GM12878 (cell line): ENCODE data around the gene MS4A7. TPM values are rescaled to one million over a fixed set of nuclear protein-coding genes. Genes with fewer than 3 reads are reported as not detected.

Source experiments
- ATAC-seq: fragments of 200-7000 bp; cut with Tn5 transposase; 3 replicates; pipeline ENCODE4 v1.9.1; 2020; ENCODE audit warnings: mild to moderate bottlenecking, moderate library complexity
- BruUV-seq: library from RNA; stranded (reverse); fragments of 400-500 nt; replicated peaks from 2 replicates; lab custom pipeline; 2021; lab: Mats Ljungman, UMichigan
- CTCF ChIA-PET: fragments of 300-600 bp; sonication (Branson Sonifier 250); formaldehyde crosslinking; extraction: SDS; loops from one replicate; lab custom pipeline; 2021; ENCODE audit warnings: inconsistent platforms; lab: Yijun Ruan, JAX
- POLR2A ChIA-PET: fragments of 350-600 bp; formaldehyde crosslinking; extraction: SDS; loops from one replicate; lab custom pipeline; 2021; ENCODE audit warnings: inconsistent platforms; lab: Charles Lee
- RAD21 ChIA-PET: fragments of 300-600 bp; sonication (Branson Sonifier 250); formaldehyde crosslinking; loops from one replicate; lab custom pipeline; 2023; ENCODE audit warnings: antibody characterized with exemption; ENCODE audit not compliant: unreplicated experiment; lab: Charles Lee
- SMC1A ChIA-PET: fragments of 300-600 bp; sonication (Branson Sonifier 250); formaldehyde crosslinking; loops from one replicate; lab custom pipeline; 2023; ENCODE audit not compliant: unreplicated experiment, uncharacterized antibody; lab: Charles Lee
- DNase-seq: peaks from one replicate; pipeline ENCODE4 v3.0.0-alpha.2; 2011; ENCODE audit warnings: low read depth, low spot score
- FAIRE-seq: peaks from 3 replicates; lab custom pipeline; 2011; peaks lifted over from hg19 to GRCh38; lab: Jason Lieb, UNC
- H2AFZ ChIP-seq: 2 replicates; pipeline ENCODE4 v1.6.0; 2011; ENCODE audit warnings: low read depth, low read length, control low read depth; ENCODE audit not compliant: control insufficient read depth
- H3K27ac ChIP-seq: 2 replicates; pipeline ENCODE4 v1.5.1; 2011; ENCODE audit warnings: control low read depth; ENCODE audit not compliant: control insufficient read depth, insufficient read depth
- H3K27me3 ChIP-seq, 2 experiments: replicated peaks in 1 of 2; 2 replicates each; pipeline versions ENCODE4 v1.6.0 to v1.6.1; 2011; ENCODE audit warnings: low read length in 1 of 2; ENCODE audit not compliant: control insufficient read depth in 2 of 2, insufficient read depth in 2 of 2
- H3K36me3 ChIP-seq, 2 experiments: 2 replicates each; pipeline ENCODE4 v1.5.1; 2011; ENCODE audit warnings: low read length in 1 of 2; ENCODE audit not compliant: control insufficient read depth in 2 of 2, insufficient read depth in 2 of 2
- H3K4me1 ChIP-seq: 2 replicates; pipeline ENCODE4 v1.6.1; 2011; ENCODE audit warnings: mild to moderate bottlenecking, low read length, moderate library complexity, mixed read lengths; ENCODE audit not compliant: control insufficient read depth, insufficient read depth
- H3K4me2 ChIP-seq: 2 replicates; pipeline ENCODE4 v1.6.0; 2011; ENCODE audit warnings: control low read depth; ENCODE audit not compliant: control insufficient read depth, insufficient read depth
- H3K4me3 ChIP-seq: fragments of 200-600 bp; sonication (generic); 2 replicates; pipeline ENCODE4 v1.5.1; 2016
- H3K79me2 ChIP-seq: 2 replicates; pipeline ENCODE4 v1.6.0; 2011; ENCODE audit warnings: low read length; ENCODE audit not compliant: control insufficient read depth, insufficient read depth
- H3K9ac ChIP-seq: 2 replicates; pipeline ENCODE4 v1.8.0; 2011; ENCODE audit warnings: low read length, control low read depth, mixed read lengths; ENCODE audit not compliant: control insufficient read depth, insufficient read depth
- H3K9me3 ChIP-seq: replicated peaks from 3 replicates; pipeline ENCODE4 v1.5.1; 2011; ENCODE audit warnings: mild to moderate bottlenecking, low read length; ENCODE audit not compliant: control insufficient read depth, insufficient read depth
- H4K20me1 ChIP-seq: 2 replicates; pipeline ENCODE4 v1.6.0; 2011; ENCODE audit not compliant: control insufficient read depth, insufficient read depth
- CBX5 ChIP-seq: sonication (generic); IDR thresholded peaks from 2 replicates; pipeline ENCODE4 v1.6.1; 2016; ENCODE audit warnings: low read depth, moderate library complexity, mild to moderate bottlenecking, inconsistent platforms
- MLLT1 ChIP-seq: fragments of 450-650 bp; IDR thresholded peaks from 2 replicates; pipeline ENCODE4 v1.6.1; 2016; ENCODE audit warnings: mild to moderate bottlenecking
- RFX5 ChIP-seq: IDR thresholded peaks from 2 replicates; pipeline ENCODE4 v1.6.1; 2011; ENCODE audit warnings: low read depth, low read length, improper control_type of control experiment
- RUNX3 ChIP-seq: IDR thresholded peaks from 2 replicates; pipeline ENCODE4 v1.6.1; 2012; ENCODE audit warnings: low read length, inconsistent platforms
- SMAD5 ChIP-seq: IDR thresholded peaks from 2 replicates; pipeline ENCODE4 v1.6.1; 2016; ENCODE audit warnings: antibody characterized with exemption, low read depth
- WGBS: methylation state at CpG from one replicate; pipeline ENCODE4 v1.1.6; 2016; ENCODE audit warnings: low lambda C conversion rate; ENCODE audit not compliant: insufficient replicate concordance, insufficient coverage; ENCODE audit errors: missing lambda C conversion rate; 5-methylcytosine and 5-hydroxymethylcytosine counted together
- in situ Hi-C: fragments of 300-500 bp; cut with MboI; formaldehyde crosslinking; loops from 9 replicates; pipeline ENCODE4 v1.14.3; 2018; ENCODE audit warnings: mixed read lengths
- intact Hi-C: fragments of 100-400 bp; cut with micrococcal nuclease; formaldehyde crosslinking; loops from one replicate; pipeline ENCODE4 v1.14.2; 2022; ENCODE audit not compliant: unreplicated experiment
- polyA plus RNA-seq, 11 experiments: library from polyadenylated mRNA; depleted of rRNA in 4 of 11; unstranded in 6 of 11; stranded (reverse) in 5 of 11; fragments of >200 nt; fragmentation: Nextera tagmentation in 4 of 11; fragmentation: Illumina TruSeq in 1 of 11; extraction: Ambion mirVana in 4 of 11; extraction: Trizol in 1 of 11; gene quantifications; 1 replicate in 1 of 11; 2 replicates in 10 of 11; pipeline versions ENCODE4 v1.2.1 to v1.2.3, GENCODE V29; 2011 to 2016; ENCODE audit warnings: inconsistent platforms in 2 of 11, missing spikeins in 2 of 11, low read depth in 1 of 11
- total RNA-seq, 4 experiments: library from RNA; depleted of rRNA in 3 of 4; stranded (reverse); fragments of >200 nt in 3 of 4; fragmentation: Illumina TruSeq in 1 of 4; extraction: Trizol in 1 of 4; gene quantifications; 2 replicates each; pipeline versions ENCODE4 v1.2.1 to v1.2.3, GENCODE V29; 2013 to 2021
- TF ChIP-seq, protein P1 (sequence below): fragments of 450-650 bp; conservative IDR thresholded peaks from 2 replicates; pipeline ENCODE4 v1.6.1; 2017; ENCODE audit warnings: mild to moderate bottlenecking, moderate library complexity
- TF ChIP-seq, protein P2 (sequence below): fragments of 450-650 bp; IDR thresholded peaks from 2 replicates; pipeline ENCODE4 v1.6.1; 2018; ENCODE audit warnings: mild to moderate bottlenecking, low read depth, moderate library complexity; ENCODE audit not compliant: partially characterized antibody

Gene MS4A7
- total and polyA plus RNA-seq, 10 of the 15 experiments (the other 5 are each of a cell fraction or from before 2014, with no cell fraction given): 1.7 to 17.0 (median 3.7) TPM

- in situ Hi-C loops (no loop called here), intact Hi-C loops (no loop called here)
- TF ChIP-seq RFX5 (no peak), CBX5 (no peak)
- BruUV-seq: no TSS peak
- H3K27ac ChIP-seq: no peak overlapping the region
- ATAC-seq (no peak), DNase-seq (no peak), FAIRE-seq (no peak)
- peaks cover 35% of the 10 kb centered on the region for H3K4me1 ChIP-seq
- H3K79me2 ChIP-seq: no peaks in the 10 kb centered on the region
- peaks cover 7% of the 10 kb centered on the region; the same call in 2 of the 3 replicates for H3K9me3 ChIP-seq
- POLR2A ChIA-PET: interaction anchor here (0.7 to 1.5 kb wide), 3 partner anchors 9 to 64 kb away, joined by 3 read pairs; no protein-coding TSS in a partner anchor
- H3K9ac ChIP-seq: no peak overlapping the region
- H2AFZ ChIP-seq: no peak overlapping the region
- no peaks in the 10 kb centered on the region for H4K20me1 ChIP-seq
- H3K36me3 ChIP-seq: no peaks in the 10 kb centered on the region
- CTCF ChIA-PET: interaction anchor here (1.0 to 1.1 kb wide), 2 partner anchors 25 to 29 kb away, joined by 3 to 4 read pairs; no protein-coding TSS in a partner anchor
- SMC1A ChIA-PET: interaction anchor here (0.9 to 1.6 kb wide), 3 partner anchors 14 to 64 kb away, joined by 3 to 4 read pairs (median 3); partner anchors contain the start of gene MS4A7
- RAD21 ChIA-PET: interaction anchor here (1.1 kb wide), 1 partner anchor 64 kb away, joined by 3 read pairs; the partner anchor contains the start of gene MS4A1
- 94% methylated on average over 2 of the region's 2 CpGs for WGBS
- H3K27me3 ChIP-seq: no peaks in the 10 kb centered on the region
- H3K4me2 ChIP-seq: no peak overlapping the region
- H3K4me3 ChIP-seq: no peak overlapping the region
Observed at GRCh38 chr11:60392361-60392760, 14.0 kb downstream of the MS4A7 start.

DNA sequence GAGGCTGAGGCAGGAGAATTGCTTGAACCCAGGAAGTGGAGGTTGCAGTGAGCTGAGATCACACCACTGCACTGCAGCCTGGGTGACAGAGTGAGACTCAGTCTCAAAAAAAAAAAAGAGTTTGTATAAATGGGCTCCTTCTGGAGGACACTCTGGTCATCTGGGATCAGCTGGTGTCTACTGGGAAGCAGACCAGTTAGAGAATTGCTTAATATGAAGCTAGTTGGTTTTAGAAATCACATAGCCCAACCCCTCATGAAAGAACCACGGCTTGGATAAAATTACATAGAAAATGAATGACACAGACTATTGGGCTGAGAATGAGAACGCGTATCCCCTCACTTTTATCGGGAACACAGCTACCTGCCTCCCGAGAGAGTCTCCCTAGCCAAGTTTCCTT is 14.7 kb downstream of the MS4A7 start:
- H3K27me3 ChIP-seq: no peaks in the 10 kb centered on the region
- H3K4me3 ChIP-seq: no peak overlapping the region
- ChIA-PET POLR2A (interaction anchor here (0.7 to 1.5 kb wide), 3 partner anchors 10 to 64 kb away, joined by 3 read pairs; no protein-coding TSS in a partner anchor), SMC1A (interaction anchor here (0.9 to 1.6 kb wide), 3 partner anchors 15 to 64 kb away, joined by 3 to 4 read pairs (median 3); partner anchors contain the start of gene MS4A7), RAD21 (interaction anchor here (0.8 to 1.1 kb wide), 2 partner anchors 13 to 63 kb away, joined by 3 read pairs; partner anchors contain the start of gene MS4A1), CTCF (interaction anchor here (1.0 to 1.1 kb wide), 2 partner anchors 26 to 30 kb away, joined by 3 to 4 read pairs; no protein-coding TSS in a partner anchor)
- FAIRE-seq (no peak), ATAC-seq (no peak), DNase-seq (no peak)
- no TSS peak for BruUV-seq
- H2AFZ ChIP-seq: no peak overlapping the region
- no peak overlapping the region for H3K9ac ChIP-seq
- intact Hi-C loops: no loop called here
- in situ Hi-C loops: no loop called here
- peaks cover 7% of the 10 kb centered on the region; the same call in 2 of the 3 replicates for H3K9me3 ChIP-seq
- H4K20me1 ChIP-seq: no peaks in the 10 kb centered on the region
- WGBS: 80% methylated on average over 5 of the region's 5 CpGs
- H3K4me1 ChIP-seq: peaks cover 35% of the 10 kb centered on the region
- H3K36me3 ChIP-seq: no peaks in the 10 kb centered on the region
- no peak overlapping the region for H3K4me2 ChIP-seq
- H3K27ac ChIP-seq: no peak overlapping the region
- H3K79me2 ChIP-seq: no peaks in the 10 kb centered on the region
- TF ChIP-seq, protein P1, sequence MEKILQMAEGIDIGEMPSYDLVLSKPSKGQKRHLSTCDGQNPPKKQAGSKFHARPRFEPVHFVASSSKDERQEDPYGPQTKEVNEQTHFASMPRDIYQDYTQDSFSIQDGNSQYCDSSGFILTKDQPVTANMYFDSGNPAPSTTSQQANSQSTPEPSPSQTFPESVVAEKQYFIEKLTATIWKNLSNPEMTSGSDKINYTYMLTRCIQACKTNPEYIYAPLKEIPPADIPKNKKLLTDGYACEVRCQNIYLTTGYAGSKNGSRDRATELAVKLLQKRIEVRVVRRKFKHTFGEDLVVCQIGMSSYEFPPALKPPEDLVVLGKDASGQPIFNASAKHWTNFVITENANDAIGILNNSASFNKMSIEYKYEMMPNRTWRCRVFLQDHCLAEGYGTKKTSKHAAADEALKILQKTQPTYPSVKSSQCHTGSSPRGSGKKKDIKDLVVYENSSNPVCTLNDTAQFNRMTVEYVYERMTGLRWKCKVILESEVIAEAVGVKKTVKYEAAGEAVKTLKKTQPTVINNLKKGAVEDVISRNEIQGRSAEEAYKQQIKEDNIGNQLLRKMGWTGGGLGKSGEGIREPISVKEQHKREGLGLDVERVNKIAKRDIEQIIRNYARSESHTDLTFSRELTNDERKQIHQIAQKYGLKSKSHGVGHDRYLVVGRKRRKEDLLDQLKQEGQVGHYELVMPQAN: no peak
- TF ChIP-seq, protein P2, sequence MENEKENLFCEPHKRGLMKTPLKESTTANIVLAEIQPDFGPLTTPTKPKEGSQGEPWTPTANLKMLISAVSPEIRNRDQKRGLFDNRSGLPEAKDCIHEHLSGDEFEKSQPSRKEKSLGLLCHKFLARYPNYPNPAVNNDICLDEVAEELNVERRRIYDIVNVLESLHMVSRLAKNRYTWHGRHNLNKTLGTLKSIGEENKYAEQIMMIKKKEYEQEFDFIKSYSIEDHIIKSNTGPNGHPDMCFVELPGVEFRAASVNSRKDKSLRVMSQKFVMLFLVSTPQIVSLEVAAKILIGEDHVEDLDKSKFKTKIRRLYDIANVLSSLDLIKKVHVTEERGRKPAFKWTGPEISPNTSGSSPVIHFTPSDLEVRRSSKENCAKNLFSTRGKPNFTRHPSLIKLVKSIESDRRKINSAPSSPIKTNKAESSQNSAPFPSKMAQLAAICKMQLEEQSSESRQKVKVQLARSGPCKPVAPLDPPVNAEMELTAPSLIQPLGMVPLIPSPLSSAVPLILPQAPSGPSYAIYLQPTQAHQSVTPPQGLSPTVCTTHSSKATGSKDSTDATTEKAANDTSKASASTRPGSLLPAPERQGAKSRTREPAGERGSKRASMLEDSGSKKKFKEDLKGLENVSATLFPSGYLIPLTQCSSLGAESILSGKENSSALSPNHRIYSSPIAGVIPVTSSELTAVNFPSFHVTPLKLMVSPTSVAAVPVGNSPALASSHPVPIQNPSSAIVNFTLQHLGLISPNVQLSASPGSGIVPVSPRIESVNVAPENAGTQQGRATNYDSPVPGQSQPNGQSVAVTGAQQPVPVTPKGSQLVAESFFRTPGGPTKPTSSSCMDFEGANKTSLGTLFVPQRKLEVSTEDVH: no peak
- TF ChIP-seq MLLT1 (no peak), RUNX3 (no peak), SMAD5 (no peak)
